Activated T-cell treated with anti-CD3 and anti-CD28 coated beads, Interleukin-2, amount 50 U/mL, for 48 hours (primary cell): Measurements from ENCODE around the gene TNFSF13B.
"Not testable (repeated sequence)": the region's sequence is repeated elsewhere in the genome, so short reads cannot be mapped to it uniquely, and the experiment has no call there.

Experiments
- DNase-seq, 2 experiments: peaks; one replicate each; pipeline ENCODE4 v3.0.0-alpha.2; 2020

TNFSF13B gene

GRCh38 chr13:108283110-108283509 is 13.6 kb downstream of the TNFSF13B start:
- no peak for DNase-seq

- DNase-seq: no peak
Observed at GRCh38 chr13:108288741-108289140, 19.2 kb downstream of the TNFSF13B start.

- DNase-seq: no peak
Observed at GRCh38 chr13:108289819-108290218, 20.3 kb downstream of the TNFSF13B start.

- no peak for DNase-seq
Observed at GRCh38 chr13:108297114-108297513, 27.6 kb downstream of the TNFSF13B start.

GRCh38 chr13:108302279-108302678 is 32.8 kb downstream of the TNFSF13B start:
- no peak for DNase-seq

GRCh38 chr13:108304170-108305016 is 34.9 kb downstream of the TNFSF13B start:
- no peak for DNase-seq

- DNase-seq: no peak
Observed at GRCh38 chr13:108305655-108306054, 36.1 kb downstream of the TNFSF13B start.

GRCh38 chr13:108306860-108307259 is 37.3 kb downstream of the TNFSF13B start:
- DNase-seq: no peak

GRCh38 chr13:108311596-108311995 is 42.1 kb downstream of the TNFSF13B start:
- DNase-seq: not testable (repeated sequence)

GRCh38 chr13:108313382-108313781 is 43.9 kb downstream of the TNFSF13B start:
- no peak for DNase-seq

- DNase-seq: no peak
Observed at GRCh38 chr13:108315273-108315672, 45.8 kb downstream of the TNFSF13B start.

GRCh38 chr13:108315991-108316390 is 46.5 kb downstream of the TNFSF13B start:
- DNase-seq: no peak

- DNase-seq: no peak
Observed at GRCh38 chr13:108316413-108316812, 46.9 kb downstream of the TNFSF13B start.

- DNase-seq: no peak
Observed at GRCh38 chr13:108322206-108322824, 52.8 kb downstream of the TNFSF13B start.

GRCh38 chr13:108323031-108323430 is 53.5 kb downstream of the TNFSF13B start:
- DNase-seq: no peak

GRCh38 chr13:108325863-108326262 is 56.3 kb downstream of the TNFSF13B start:
- no peak for DNase-seq

GRCh38 chr13:108326309-108326708 is 56.8 kb downstream of the TNFSF13B start:
- no peak for DNase-seq

GRCh38 chr13:108328848-108329247 is 59.3 kb downstream of the TNFSF13B start:
- DNase-seq: no peak

- DNase-seq: no peak
Observed at GRCh38 chr13:108332791-108333190, 63.3 kb downstream of the TNFSF13B start.

GRCh38 chr13:108342369-108343289 is 73.1 kb downstream of the TNFSF13B start:
- DNase-seq: no peak

GRCh38 chr13:108345016-108345415 is 75.5 kb downstream of the TNFSF13B start:
- DNase-seq: no peak

- peak in 1 of 2 experiments; percentile 30 for DNase-seq
Observed at GRCh38 chr13:108346376-108346775, 76.9 kb downstream of the TNFSF13B start.

- no peak for DNase-seq
Observed at GRCh38 chr13:108349269-108349668, 79.8 kb downstream of the TNFSF13B start.
